AG09319 (cell line): ENCODE data around the gene SPATS2L.

ENCODE experiments used
- DNase-seq: peaks from one replicate; pipeline ENCODE4 v3.0.0-alpha.2; 2010; ENCODE audit warnings: low read depth; ENCODE audit errors: extremely low read depth
- TF ChIP-seq, protein P1 (sequence below): IDR thresholded peaks from 2 replicates; pipeline ENCODE4 v1.5.1; 2011; ENCODE audit warnings: low read depth, mild to moderate bottlenecking, inconsistent platforms, low read length, moderate library complexity

Gene SPATS2L

DNA sequence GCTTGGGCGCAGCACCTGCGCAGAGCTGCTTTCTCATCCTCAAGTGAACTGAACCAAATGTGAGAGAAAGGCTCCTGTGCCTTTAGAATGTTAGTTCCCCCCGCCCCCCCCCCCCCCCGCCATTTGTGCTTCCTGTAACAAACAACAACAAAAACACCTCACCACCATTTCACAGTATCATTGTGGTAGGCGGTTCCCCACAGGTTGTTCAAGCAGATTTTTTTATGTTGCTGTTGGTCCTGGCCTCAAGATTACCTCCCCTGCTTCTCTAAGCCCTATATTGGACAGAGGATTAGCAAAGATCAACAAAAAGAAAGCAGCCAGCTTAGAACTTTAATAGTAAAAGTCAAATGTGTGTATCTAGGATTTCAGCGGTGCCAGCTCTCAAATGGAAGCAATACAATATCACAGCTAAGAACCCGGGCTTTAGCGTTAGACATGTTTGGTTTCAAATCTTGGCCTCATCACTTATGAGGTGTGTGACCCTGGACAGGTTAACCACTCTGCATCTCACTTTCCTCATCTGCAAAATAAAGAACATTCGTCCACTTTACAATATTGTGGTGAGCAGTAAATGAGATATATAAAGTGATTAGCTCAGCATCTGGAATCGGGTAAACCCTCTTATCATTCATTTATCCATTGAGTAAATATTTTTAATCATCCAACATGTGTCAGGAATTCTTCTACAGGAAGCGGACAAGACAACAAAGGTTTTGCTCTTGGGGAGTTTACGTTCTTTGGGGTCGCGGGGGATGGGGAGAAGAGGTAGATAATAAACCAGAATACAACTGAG, 118.7 kb downstream of the SPATS2L start:
- TF ChIP-seq, protein P1, sequence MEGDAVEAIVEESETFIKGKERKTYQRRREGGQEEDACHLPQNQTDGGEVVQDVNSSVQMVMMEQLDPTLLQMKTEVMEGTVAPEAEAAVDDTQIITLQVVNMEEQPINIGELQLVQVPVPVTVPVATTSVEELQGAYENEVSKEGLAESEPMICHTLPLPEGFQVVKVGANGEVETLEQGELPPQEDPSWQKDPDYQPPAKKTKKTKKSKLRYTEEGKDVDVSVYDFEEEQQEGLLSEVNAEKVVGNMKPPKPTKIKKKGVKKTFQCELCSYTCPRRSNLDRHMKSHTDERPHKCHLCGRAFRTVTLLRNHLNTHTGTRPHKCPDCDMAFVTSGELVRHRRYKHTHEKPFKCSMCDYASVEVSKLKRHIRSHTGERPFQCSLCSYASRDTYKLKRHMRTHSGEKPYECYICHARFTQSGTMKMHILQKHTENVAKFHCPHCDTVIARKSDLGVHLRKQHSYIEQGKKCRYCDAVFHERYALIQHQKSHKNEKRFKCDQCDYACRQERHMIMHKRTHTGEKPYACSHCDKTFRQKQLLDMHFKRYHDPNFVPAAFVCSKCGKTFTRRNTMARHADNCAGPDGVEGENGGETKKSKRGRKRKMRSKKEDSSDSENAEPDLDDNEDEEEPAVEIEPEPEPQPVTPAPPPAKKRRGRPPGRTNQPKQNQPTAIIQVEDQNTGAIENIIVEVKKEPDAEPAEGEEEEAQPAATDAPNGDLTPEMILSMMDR, result no peak

DNA sequence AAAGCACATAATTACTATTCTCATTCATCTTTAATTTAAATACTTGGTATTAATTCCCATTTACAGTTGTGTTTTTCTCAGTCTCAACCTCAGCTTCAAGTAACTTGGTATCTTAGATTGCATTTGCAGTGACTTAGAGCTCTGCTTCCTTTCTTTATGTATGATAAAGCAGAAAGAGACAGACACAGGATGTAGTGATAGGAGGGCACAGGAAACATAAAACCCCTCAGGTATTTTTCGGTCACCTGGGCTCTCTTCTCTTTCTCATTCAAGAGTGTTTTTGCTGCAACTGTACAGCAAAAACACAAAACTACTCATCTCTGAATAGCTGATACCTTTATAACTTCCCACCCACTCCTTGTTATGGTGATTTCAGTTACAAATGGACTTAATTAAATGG, 120.3 kb downstream of the SPATS2L start:
- DNase-seq, result no peak
- TF ChIP-seq, protein P1, result no peak

More for the DNA sequence above, 118.7 kb downstream of the SPATS2L start:
- DNase-seq, result no peak

DNA sequence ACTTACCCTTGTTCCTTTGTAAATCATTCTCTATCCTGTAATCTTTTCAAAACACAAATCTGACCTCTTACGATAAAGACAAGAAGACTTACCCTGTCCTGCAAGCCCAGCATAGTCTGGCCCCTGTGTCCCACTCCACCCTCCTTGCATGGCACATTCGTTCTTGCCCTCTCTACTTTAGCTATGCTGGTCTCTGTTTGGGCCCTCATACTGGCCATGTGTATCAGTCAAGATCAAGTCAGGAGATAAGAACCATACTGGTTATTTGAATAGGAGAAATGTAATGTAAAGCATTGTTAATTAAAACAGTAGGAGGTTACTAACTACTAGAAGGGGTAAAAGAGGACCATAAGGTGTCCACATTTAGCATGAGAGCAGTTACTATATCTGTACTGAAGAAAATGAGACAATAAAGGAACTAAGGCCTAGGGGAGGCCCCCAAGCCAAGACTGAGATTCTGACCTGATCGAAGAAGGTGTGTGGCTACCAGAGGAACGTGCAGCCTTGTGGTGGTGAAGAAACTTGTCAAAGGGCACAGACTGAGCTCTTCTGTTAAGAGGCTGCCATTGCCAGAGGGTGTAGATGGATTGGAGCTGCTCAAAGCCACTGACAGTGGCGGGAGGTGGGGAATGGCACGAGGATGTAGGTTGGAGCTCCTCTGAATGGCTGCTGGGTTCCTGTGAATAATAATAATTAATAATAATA, 122.6 kb downstream of the SPATS2L start:
- no peak for DNase-seq
- TF ChIP-seq, protein P1, result no peak

DNA sequence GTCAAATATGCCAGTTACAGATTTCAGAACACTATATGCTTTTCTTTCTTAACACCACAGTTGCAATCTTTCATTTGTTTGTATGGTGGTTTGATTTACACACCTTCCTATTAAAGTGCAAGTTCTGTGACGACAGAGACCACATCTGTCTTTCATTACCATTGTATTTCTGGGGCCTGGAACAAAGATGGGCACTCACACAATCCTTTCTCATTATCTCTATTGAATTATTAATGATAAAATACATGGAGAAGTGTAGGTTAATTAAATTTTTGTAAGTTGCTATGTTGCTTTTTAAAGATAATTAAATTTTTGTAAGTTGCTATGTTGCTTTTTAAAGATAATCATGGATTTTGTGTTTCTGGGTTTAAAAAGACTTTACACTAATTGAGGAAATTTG, 123.5 kb downstream of the SPATS2L start:
- DNase-seq, result no peak
- TF ChIP-seq, protein P1, result no peak

DNA sequence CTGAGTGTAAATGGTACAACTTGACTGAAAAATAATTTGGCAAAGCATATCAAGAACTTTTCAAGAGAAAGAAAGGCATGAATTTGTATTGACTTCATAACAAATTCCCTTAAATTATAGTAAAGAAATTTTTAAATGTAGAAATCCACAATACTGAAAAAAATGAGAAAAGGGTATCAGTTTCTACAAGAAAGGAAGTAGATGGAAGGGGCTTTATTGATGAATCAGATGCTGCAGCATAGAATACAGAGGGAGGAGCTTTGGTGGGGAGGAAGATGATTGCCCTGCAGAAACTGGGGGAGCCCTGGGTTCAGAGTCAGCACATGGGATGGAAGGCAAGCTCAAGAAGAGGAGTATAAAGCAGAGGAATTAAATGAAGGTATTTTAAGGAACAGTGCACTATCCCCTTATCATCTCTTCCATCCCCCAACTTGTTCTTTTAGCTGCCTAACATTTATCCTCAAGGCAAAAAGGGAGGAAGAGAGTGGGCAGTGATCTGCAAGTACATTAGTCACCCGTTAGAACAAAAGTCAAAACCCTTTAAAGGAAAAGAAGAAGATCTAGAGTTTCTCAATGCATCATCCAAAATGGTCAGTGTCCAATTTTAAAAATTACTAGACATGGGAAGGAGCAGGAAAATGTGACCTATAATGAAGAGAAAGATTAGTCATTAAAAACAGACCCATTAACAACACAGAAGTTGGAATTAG, 125.7 kb downstream of the SPATS2L start:
- TF ChIP-seq, protein P1, result no peak
- DNase-seq, result no peak

DNA sequence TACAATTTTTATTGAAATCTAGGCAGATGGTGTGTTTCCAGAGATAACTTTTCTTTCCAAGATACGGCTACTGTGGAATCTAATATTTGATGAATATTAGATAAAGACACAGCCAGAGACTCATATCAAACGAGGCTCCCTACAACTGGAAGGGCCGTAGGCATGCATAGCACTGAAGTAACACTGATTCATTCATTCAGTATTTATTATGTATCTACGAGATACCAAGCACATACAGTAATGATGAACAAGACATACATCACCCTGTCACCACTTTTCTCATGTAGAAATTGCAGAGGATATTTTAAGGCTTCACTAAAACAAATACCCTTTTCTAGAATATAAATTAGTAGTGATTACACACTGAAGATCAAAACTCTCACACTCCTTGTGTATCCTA, 128.9 kb downstream of the SPATS2L start:
- TF ChIP-seq, protein P1, result no peak
- no peak for DNase-seq

DNA sequence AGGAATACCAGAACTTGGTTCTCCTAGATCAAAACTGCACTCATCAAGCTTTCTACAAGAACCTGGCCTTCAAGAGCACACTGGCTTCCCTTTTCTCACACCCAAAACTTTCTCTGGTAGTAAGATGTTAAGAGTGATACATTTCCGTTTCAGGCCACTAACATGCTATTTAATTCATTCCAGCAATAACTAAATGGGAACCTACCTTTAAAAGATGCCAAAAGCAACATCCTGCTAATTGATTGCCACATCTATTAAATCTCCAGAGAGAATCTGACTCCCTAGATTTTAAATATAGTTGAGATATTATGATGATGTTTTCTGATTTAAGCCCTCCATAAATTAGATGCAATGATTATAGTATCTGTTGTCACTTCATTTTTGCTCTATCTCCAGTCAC, 131.8 kb downstream of the SPATS2L start:
- TF ChIP-seq, protein P1, result no peak
- DNase-seq, result no peak
